ENCODE measurements around the gene DGKD. TPM values are rescaled to one million over a fixed set of nuclear protein-coding genes. Genes with fewer than 3 reads are reported as not detected.

Gene DGKD
- total and polyA plus RNA-seq, 10 donors: 21.9 to 120 (median 71.9) TPM

DNA sequence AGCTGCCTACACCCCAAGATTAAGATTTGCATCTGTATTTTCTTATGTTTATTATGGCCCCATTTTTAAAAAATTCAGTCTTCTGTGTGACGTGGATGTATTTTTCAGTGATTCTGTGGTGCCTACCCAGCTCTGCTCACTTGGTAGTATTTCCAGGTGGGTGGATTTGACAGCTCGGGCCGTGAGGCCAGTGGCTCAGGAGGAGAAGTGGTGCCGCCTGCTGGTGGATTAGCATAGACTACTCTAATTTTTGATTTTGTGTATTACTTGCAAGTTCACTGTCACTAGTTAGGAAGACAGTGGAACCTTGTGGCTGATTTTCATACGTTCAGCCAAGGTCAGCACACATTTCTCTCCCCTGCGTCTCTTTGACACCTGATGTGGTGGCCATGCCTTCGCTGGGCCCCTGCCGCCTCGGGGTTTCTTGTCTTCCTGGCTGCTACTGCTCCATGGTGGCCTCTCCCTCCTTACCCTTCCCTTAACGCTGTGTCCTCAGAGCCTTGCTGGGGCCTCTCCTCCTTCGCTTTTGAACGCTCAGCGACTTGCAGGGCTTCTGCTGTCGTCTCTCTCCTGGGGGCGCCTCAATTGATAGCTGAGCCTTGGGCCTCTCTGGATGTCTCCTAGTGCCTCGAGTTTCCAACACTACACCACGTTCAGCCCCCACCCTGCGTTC, 89.4 kb downstream of the DGKD start:
- Histone ChIP-seq H3K4me3 (no peak overlapping the region), H3K27me3 (replicated peaks in 1 of 7) (no peaks in the 10 kb centered on the region), H3K27ac (peak overlapping the region in 1 of 8 donors; percentile 14), H3K4me1 (peaks cover 0 to 27% (median 7%) of the 10 kb centered on the region in 6 donors), H3K36me3 (peaks cover 0 to 100% (median 73%) of the 10 kb centered on the region in 6 donors), H3K9me3 (no peaks in the 10 kb centered on the region)
- intact Hi-C loops (cut with DNase I; ENCODE audit: low total_unique reads): loop anchor here (5.0 to 10.0 kb wide), 2 partner anchors 36 to 159 kb away; no protein-coding TSS in a partner anchor
- WGBS, 5 donors: 54 to 63% (median 60%) methylated on average over 18 of the region's 18 CpGs
- TF ChIP-seq, protein P1, sequence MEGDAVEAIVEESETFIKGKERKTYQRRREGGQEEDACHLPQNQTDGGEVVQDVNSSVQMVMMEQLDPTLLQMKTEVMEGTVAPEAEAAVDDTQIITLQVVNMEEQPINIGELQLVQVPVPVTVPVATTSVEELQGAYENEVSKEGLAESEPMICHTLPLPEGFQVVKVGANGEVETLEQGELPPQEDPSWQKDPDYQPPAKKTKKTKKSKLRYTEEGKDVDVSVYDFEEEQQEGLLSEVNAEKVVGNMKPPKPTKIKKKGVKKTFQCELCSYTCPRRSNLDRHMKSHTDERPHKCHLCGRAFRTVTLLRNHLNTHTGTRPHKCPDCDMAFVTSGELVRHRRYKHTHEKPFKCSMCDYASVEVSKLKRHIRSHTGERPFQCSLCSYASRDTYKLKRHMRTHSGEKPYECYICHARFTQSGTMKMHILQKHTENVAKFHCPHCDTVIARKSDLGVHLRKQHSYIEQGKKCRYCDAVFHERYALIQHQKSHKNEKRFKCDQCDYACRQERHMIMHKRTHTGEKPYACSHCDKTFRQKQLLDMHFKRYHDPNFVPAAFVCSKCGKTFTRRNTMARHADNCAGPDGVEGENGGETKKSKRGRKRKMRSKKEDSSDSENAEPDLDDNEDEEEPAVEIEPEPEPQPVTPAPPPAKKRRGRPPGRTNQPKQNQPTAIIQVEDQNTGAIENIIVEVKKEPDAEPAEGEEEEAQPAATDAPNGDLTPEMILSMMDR (IDR thresholded peaks at IDR 0.05 in 8 of 11, conservative IDR thresholded peaks at IDR 0.05 in 3 of 11): peak; percentile 33 to 83 (median 70)
- TF ChIP-seq POLR2A (IDR thresholded peaks at IDR 0.05) (no peak), POLR2AphosphoS5 (IDR thresholded peaks at IDR 0.05) (no peak)
- DNase-seq: peak; percentile 92

DNA sequence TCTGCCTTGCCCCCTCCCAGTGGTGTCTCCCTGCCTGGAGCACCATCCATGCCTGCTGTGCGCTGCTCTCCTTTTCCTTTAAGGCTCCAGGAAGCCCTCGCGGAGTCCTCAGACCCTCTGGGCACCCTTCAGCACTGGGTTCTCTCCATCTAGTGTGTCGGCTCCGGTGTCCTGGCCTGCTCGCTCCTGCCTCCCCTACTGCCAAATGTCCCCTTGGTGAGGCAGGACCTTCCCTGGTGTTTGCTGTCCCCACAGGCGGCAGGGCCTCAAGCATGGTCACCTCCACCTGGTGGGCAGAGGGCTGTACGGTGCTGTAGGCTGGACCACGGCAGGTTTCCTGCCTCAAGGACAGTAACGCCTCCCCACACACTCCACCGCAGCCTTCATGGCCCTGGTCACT, 90.2 kb downstream of the DGKD start:
- TF ChIP-seq, protein P1 (IDR thresholded peaks at IDR 0.05 in 8 of 11, conservative IDR thresholded peaks at IDR 0.05 in 3 of 11): no peak
- TF ChIP-seq POLR2AphosphoS5 (IDR thresholded peaks at IDR 0.05): peak in 1 of 3 donors; percentile 32
- Histone ChIP-seq H3K27me3 (replicated peaks in 1 of 7) (no peaks in the 10 kb centered on the region), H3K4me3 (no peak overlapping the region), H3K9me3 (no peaks in the 10 kb centered on the region), H3K4me1 (peaks cover 0 to 27% (median 7%) of the 10 kb centered on the region in 6 donors), H3K36me3 (peaks cover 0 to 100% (median 74%) of the 10 kb centered on the region in 6 donors), H3K27ac (peak overlapping the region in 1 of 8 donors; percentile 4)
- WGBS, 5 donors: 93 to 98% (median 94%) methylated on average over 9 to 11 of the region's 11 CpGs
- intact Hi-C loops (cut with DNase I; ENCODE audit: low total_unique reads): loop anchor here (5.0 to 10.0 kb wide), 2 partner anchors 37 to 160 kb away; no protein-coding TSS in a partner anchor
- DNase-seq: peak; percentile 51

DNA sequence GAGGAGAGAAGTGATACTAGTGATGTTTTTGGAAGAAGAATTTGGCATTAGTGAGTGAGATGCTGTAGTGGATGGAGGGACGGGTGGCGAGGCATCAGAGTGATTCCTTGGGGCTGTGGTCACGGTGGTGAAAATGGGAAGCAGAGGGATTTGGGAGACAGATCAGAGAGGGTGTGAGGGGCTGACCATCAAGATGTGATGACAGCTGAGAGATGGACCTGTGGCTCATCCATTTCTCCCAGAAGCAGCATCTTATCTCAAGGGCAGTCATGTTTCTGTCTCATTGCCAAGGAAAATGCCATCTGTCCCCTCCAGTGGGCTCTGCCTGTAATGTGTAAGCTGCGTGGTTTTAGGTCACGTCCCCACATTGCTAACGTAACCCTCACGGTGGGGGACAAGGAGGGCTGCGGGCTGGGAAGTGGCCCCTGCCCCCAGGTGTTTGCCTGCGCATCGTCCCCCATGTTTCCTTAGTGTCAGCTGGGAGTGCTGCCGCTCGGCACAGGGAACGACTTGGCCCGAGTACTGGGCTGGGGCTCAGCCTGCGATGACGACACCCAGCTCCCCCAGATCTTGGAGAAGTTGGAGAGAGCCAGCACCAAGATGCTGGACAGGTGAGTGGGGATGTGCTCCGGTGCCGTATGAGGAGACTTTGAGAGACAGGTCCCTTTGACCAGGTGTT, 91.0 kb downstream of the DGKD start:
- Histone ChIP-seq H3K36me3 (peaks cover 0 to 100% (median 76%) of the 10 kb centered on the region in 6 donors), H3K4me3 (no peak overlapping the region), H3K27me3 (replicated peaks in 1 of 7) (no peaks in the 10 kb centered on the region), H3K27ac (peak overlapping the region in 1 of 8 donors; percentile 4), H3K4me1 (peaks cover 0 to 24% (median 6%) of the 10 kb centered on the region in 6 donors), H3K9me3 (no peaks in the 10 kb centered on the region)
- intact Hi-C loops (cut with DNase I; ENCODE audit: low total_unique reads): loop anchor here (10.0 kb wide), 1 partner anchor 160 kb away; no protein-coding TSS in a partner anchor
- TF ChIP-seq POLR2A (IDR thresholded peaks at IDR 0.05) (no peak), POLR2AphosphoS5 (IDR thresholded peaks at IDR 0.05) (peak in 1 of 3 donors; percentile 25)
- TF ChIP-seq, protein P1 (IDR thresholded peaks at IDR 0.05 in 8 of 11, conservative IDR thresholded peaks at IDR 0.05 in 3 of 11): no peak
- WGBS, 5 donors: 90 to 95% (median 94%) methylated on average over 18 of the region's 18 CpGs
- peak; percentile 58 for DNase-seq

DNA sequence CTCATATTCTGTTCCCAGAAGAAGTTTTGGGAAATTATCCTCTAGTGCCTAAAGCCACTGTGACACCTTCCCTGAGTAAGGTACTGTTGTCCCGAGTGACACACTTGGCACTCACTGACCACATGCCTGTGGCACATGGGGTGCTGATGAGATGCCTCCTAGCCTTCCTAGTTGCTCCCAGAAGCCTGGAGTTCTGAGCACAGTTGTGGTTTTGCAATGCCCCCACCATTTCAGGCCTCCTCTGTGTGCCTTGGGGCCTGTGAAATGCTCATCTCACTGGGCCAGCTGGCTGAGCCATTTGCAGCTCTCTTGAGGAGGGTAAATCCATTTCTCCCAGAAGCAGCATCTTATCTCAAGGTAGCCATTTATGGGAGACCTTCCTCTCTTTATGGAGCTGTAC, 91.8 kb downstream of the DGKD start:
- Histone ChIP-seq H3K4me1 (peaks cover 0 to 24% (median 6%) of the 10 kb centered on the region in 6 donors), H3K27ac (no peak overlapping the region), H3K27me3 (replicated peaks in 1 of 7) (no peaks in the 10 kb centered on the region), H3K36me3 (peaks cover 0 to 100% (median 80%) of the 10 kb centered on the region in 6 donors), H3K9me3 (no peaks in the 10 kb centered on the region), H3K4me3 (no peak overlapping the region)
- TF ChIP-seq, protein P1 (IDR thresholded peaks at IDR 0.05 in 8 of 11, conservative IDR thresholded peaks at IDR 0.05 in 3 of 11): no peak
- TF ChIP-seq POLR2AphosphoS5 (IDR thresholded peaks at IDR 0.05) (no peak), POLR2A (IDR thresholded peaks at IDR 0.05) (no peak)
- intact Hi-C loops (cut with DNase I; ENCODE audit: low total_unique reads): loop anchor here (10.0 kb wide), 1 partner anchor 161 kb away; no protein-coding TSS in a partner anchor
- WGBS, 5 donors: 83 to 100% (median 92%) methylated on average over 1 of the region's 1 CpG
- peak; percentile 6 for DNase-seq

All from spleen (tissue), 11 donors.